ENCODE results near the gene CLDN16. TPM values are rescaled to one million over a fixed set of nuclear protein-coding genes. Genes with fewer than 3 reads are reported as not detected.

The CLDN16 gene
- 0.78 and 0.87 TPM in 2 replicates for total RNA-seq (2014; rRNA removed; shearing (Covaris generic))
- polyA plus RNA-seq (2014; cell fraction: nucleus; rRNA removed) = 2.1 and 2.9 TPM in 2 replicates

- no peak for DNase-seq (ENCODE audit: extremely low read depth, low read depth)
Measured at GRCh38 chr3:190387578-190388213, at the start of gene CLDN16. Gene CLDN16, plus strand, starts transcription at chr3:190388163. Its CDS starts 167 bp downstream, at chr3:190388330.

- DNase-seq (ENCODE audit: extremely low read depth, low read depth) = no peak
Measured at GRCh38 chr3:190338717-190339116, 49.2 kb upstream of the CLDN16 start.

GRCh38 chr3:190339130-190339529 lies 48.8 kb upstream of the CLDN16 start:
- DNase-seq (ENCODE audit: extremely low read depth, low read depth) = no peak

GRCh38 chr3:190340071-190340470 lies 47.9 kb upstream of the CLDN16 start:
- no peak for DNase-seq (ENCODE audit: extremely low read depth, low read depth)

GRCh38 chr3:190345027-190345821 lies 42.7 kb upstream of the CLDN16 start:
- DNase-seq (ENCODE audit: extremely low read depth, low read depth) = peak; percentile 94

- DNase-seq (ENCODE audit: extremely low read depth, low read depth) = peak; percentile 52
Measured at GRCh38 chr3:190345878-190346277, 42.1 kb upstream of the CLDN16 start.

- DNase-seq (ENCODE audit: extremely low read depth, low read depth) = no peak
Measured at GRCh38 chr3:190346541-190346940, 41.4 kb upstream of the CLDN16 start.

- DNase-seq (ENCODE audit: extremely low read depth, low read depth) = no peak
Measured at GRCh38 chr3:190352861-190353457, 35.0 kb upstream of the CLDN16 start.

GRCh38 chr3:190356246-190356645 lies 31.7 kb upstream of the CLDN16 start:
- no peak for DNase-seq (ENCODE audit: extremely low read depth, low read depth)

- no peak for DNase-seq (ENCODE audit: extremely low read depth, low read depth)
Measured at GRCh38 chr3:190357468-190357867, 30.5 kb upstream of the CLDN16 start.

GRCh38 chr3:190359813-190360212 lies 28.1 kb upstream of the CLDN16 start:
- DNase-seq (ENCODE audit: extremely low read depth, low read depth) = no peak

- no peak for DNase-seq (ENCODE audit: extremely low read depth, low read depth)
Measured at GRCh38 chr3:190360228-190360627, 27.7 kb upstream of the CLDN16 start.

- DNase-seq (ENCODE audit: extremely low read depth, low read depth) = no peak
Measured at GRCh38 chr3:190361791-190362190, 26.2 kb upstream of the CLDN16 start.

GRCh38 chr3:190362258-190362657 lies 25.7 kb upstream of the CLDN16 start:
- no peak for DNase-seq (ENCODE audit: extremely low read depth, low read depth)

GRCh38 chr3:190366133-190366532 lies 21.8 kb upstream of the CLDN16 start:
- no peak for DNase-seq (ENCODE audit: extremely low read depth, low read depth)

- no peak for DNase-seq (ENCODE audit: extremely low read depth, low read depth)
Measured at GRCh38 chr3:190368881-190369280, 19.1 kb upstream of the CLDN16 start.

- no peak for DNase-seq (ENCODE audit: extremely low read depth, low read depth)
Measured at GRCh38 chr3:190369668-190370295, 18.2 kb upstream of the CLDN16 start.

GRCh38 chr3:190370369-190370768 lies 17.6 kb upstream of the CLDN16 start:
- DNase-seq (ENCODE audit: extremely low read depth, low read depth) = no peak

GRCh38 chr3:190371152-190371551 lies 16.8 kb upstream of the CLDN16 start:
- no peak for DNase-seq (ENCODE audit: extremely low read depth, low read depth)

- no peak for DNase-seq (ENCODE audit: extremely low read depth, low read depth)
Measured at GRCh38 chr3:190375246-190375645, 12.7 kb upstream of the CLDN16 start.

GRCh38 chr3:190375671-190376070 lies 12.3 kb upstream of the CLDN16 start:
- no peak for DNase-seq (ENCODE audit: extremely low read depth, low read depth)
